ENCODE data around the gene ABCA9. TPM values are rescaled to one million over a fixed set of nuclear protein-coding genes. Genes with fewer than 3 reads are reported as not detected.

The ABCA9 gene
- total and polyA plus RNA-seq, 2 of the 13 experiments (the other 11 are each of a cell fraction or from before 2014, with no cell fraction given) = 0.04 TPM; not detected in 1

GRCh38 chr17:69065113-69065512 lies 4.4 kb upstream of the ABCA9 start:
- H3K4me3 ChIP-seq (replicated peaks in 1 of 3; ENCODE audit: insufficient read depth in 1 of 3, low read depth in 2 of 3, low read length in 3 of 3) = no peak overlapping the region
- no peaks in the 10 kb centered on the region for H3K79me2 ChIP-seq (ENCODE audit: insufficient read depth, low read length)
- peaks cover 33% of the 10 kb centered on the region for H3K4me1 ChIP-seq (ENCODE audit: insufficient read depth, low read length)
- H3K36me3 ChIP-seq (replicated peaks in 1 of 2; ENCODE audit: control insufficient read depth in 1 of 2, insufficient read depth in 2 of 2, low read length in 2 of 2) = no peaks in the 10 kb centered on the region
- H3K27ac ChIP-seq (ENCODE audit: extremely low read length, insufficient read depth, low read length) = no peak overlapping the region
- no peak for TF ChIP-seq SP5 (CRISPR knock-in tag; IDR thresholded peaks at IDR 0.05; ENCODE audit: borderline replicate concordance, low read depth)
- TF ChIP-seq TOPORS (CRISPR knock-in tag; IDR thresholded peaks at IDR 0.05) = no peak
- intact Hi-C loops (cut with micrococcal nuclease; ENCODE audit: unreplicated experiment) (no loop called here), in situ Hi-C loops (cut with HindIII; ENCODE audit: extremely low pct_ligation_motif_present, low pct_unique_long_range_greater_than_20kb) (loop anchor here (25.0 kb wide), 1 partner anchor 278 kb away; no protein-coding TSS in a partner anchor)
- no peak overlapping the region for H3K4me2 ChIP-seq (ENCODE audit: low read depth, low read length)
- ATAC-seq (no peak), FAIRE-seq (no peak), DNase-seq (ENCODE audit: low spot score) (no peak)
- POLR2A ChIA-PET = no interaction called here
- H4K20me1 ChIP-seq (ENCODE audit: insufficient read depth, low read length) = no peaks in the 10 kb centered on the region
- H2AFZ ChIP-seq (ENCODE audit: low read length) = no peak overlapping the region
- CTCF ChIA-PET (ENCODE audit: low intra/inter-chr PET ratio, low total read pairs) = no interaction called here
- BruUV-seq (replicated peaks) = no TSS peak
- no peaks in the 10 kb centered on the region for H3K9me3 ChIP-seq (ENCODE audit: low read length)
- no peak overlapping the region for H3K9ac ChIP-seq (ENCODE audit: insufficient read depth, low read depth, low read length)
- no peaks in the 10 kb centered on the region for H3K27me3 ChIP-seq (ENCODE audit: control insufficient read depth in 1 of 2, insufficient read depth in 2 of 2, low read length in 2 of 2)

- H3K27me3 ChIP-seq (ENCODE audit: control insufficient read depth in 1 of 2, insufficient read depth in 2 of 2, low read length in 2 of 2) = no peaks in the 10 kb centered on the region
- DNase-seq (ENCODE audit: low spot score) (no peak), FAIRE-seq (no peak), ATAC-seq (no peak)
- no TSS peak for BruUV-seq (replicated peaks)
- H3K4me3 ChIP-seq (replicated peaks in 1 of 3; ENCODE audit: insufficient read depth in 1 of 3, low read depth in 2 of 3, low read length in 3 of 3) = no peak overlapping the region
- TF ChIP-seq ZNF274 (CRISPR knock-in tag; IDR thresholded peaks at IDR 0.05) (no peak), ZNF557 (CRISPR knock-in tag; IDR thresholded peaks at IDR 0.05) (no peak), SP1 (IDR thresholded peaks at IDR 0.05) (no peak), SP1 (CRISPR knock-in tag; IDR thresholded peaks at IDR 0.05) (no peak), ZFP41 (CRISPR knock-in tag; IDR thresholded peaks at IDR 0.05; ENCODE audit: borderline replicate concordance) (no peak), ZSCAN22 (CRISPR knock-in tag; IDR thresholded peaks at IDR 0.05) (no peak), ERF (CRISPR knock-in tag; IDR thresholded peaks at IDR 0.05) (no peak), CENPBD1 (CRISPR knock-in tag; IDR thresholded peaks at IDR 0.05; ENCODE audit: borderline replicate concordance, low read depth) (no peak), ZNF703 (CRISPR knock-in tag; IDR thresholded peaks at IDR 0.05; ENCODE audit: borderline replicate concordance) (no peak), MBD4 (IDR thresholded peaks at IDR 0.05; ENCODE audit: borderline replicate concordance, low read length) (no peak)
- TF ChIP-seq, protein P1, sequence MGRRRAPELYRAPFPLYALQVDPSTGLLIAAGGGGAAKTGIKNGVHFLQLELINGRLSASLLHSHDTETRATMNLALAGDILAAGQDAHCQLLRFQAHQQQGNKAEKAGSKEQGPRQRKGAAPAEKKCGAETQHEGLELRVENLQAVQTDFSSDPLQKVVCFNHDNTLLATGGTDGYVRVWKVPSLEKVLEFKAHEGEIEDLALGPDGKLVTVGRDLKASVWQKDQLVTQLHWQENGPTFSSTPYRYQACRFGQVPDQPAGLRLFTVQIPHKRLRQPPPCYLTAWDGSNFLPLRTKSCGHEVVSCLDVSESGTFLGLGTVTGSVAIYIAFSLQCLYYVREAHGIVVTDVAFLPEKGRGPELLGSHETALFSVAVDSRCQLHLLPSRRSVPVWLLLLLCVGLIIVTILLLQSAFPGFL (CRISPR knock-in tag; IDR thresholded peaks at IDR 0.05) = no peak
- TF ChIP-seq, protein P2, sequence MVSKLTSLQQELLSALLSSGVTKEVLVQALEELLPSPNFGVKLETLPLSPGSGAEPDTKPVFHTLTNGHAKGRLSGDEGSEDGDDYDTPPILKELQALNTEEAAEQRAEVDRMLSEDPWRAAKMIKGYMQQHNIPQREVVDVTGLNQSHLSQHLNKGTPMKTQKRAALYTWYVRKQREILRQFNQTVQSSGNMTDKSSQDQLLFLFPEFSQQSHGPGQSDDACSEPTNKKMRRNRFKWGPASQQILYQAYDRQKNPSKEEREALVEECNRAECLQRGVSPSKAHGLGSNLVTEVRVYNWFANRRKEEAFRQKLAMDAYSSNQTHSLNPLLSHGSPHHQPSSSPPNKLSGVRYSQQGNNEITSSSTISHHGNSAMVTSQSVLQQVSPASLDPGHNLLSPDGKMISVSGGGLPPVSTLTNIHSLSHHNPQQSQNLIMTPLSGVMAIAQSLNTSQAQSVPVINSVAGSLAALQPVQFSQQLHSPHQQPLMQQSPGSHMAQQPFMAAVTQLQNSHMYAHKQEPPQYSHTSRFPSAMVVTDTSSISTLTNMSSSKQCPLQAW (CRISPR knock-in tag; IDR thresholded peaks at IDR 0.05) = no peak
- TF ChIP-seq, protein P3, sequence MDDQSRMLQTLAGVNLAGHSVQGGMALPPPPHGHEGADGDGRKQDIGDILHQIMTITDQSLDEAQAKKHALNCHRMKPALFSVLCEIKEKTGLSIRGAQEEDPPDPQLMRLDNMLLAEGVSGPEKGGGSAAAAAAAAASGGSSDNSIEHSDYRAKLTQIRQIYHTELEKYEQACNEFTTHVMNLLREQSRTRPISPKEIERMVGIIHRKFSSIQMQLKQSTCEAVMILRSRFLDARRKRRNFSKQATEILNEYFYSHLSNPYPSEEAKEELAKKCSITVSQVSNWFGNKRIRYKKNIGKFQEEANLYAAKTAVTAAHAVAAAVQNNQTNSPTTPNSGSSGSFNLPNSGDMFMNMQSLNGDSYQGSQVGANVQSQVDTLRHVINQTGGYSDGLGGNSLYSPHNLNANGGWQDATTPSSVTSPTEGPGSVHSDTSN (CRISPR knock-in tag; IDR thresholded peaks at IDR 0.05; ENCODE audit: borderline replicate concordance) = no peak
- H3K79me2 ChIP-seq (ENCODE audit: insufficient read depth, low read length) = no peaks in the 10 kb centered on the region
- H3K27ac ChIP-seq (ENCODE audit: extremely low read length, insufficient read depth, low read length) = no peak overlapping the region
- intact Hi-C loops (cut with micrococcal nuclease; ENCODE audit: unreplicated experiment) (no loop called here), in situ Hi-C loops (cut with HindIII; ENCODE audit: extremely low pct_ligation_motif_present, low pct_unique_long_range_greater_than_20kb) (loop anchor here (25.0 kb wide), 1 partner anchor 277 kb away; no protein-coding TSS in a partner anchor)
- ChIA-PET POLR2A (no interaction called here), CTCF (ENCODE audit: low intra/inter-chr PET ratio, low total read pairs) (no interaction called here)
- WGBS (ENCODE audit: low lambda C conversion rate) = 93% methylated on average over 1 of the region's 1 CpG
- peaks cover 31% of the 10 kb centered on the region for H3K4me1 ChIP-seq (ENCODE audit: insufficient read depth, low read length)
- no peaks in the 10 kb centered on the region for H3K36me3 ChIP-seq (replicated peaks in 1 of 2; ENCODE audit: control insufficient read depth in 1 of 2, insufficient read depth in 2 of 2, low read length in 2 of 2)
- no peak overlapping the region for H3K4me2 ChIP-seq (ENCODE audit: low read depth, low read length)
- H4K20me1 ChIP-seq (ENCODE audit: insufficient read depth, low read length) = no peaks in the 10 kb centered on the region
- no peak overlapping the region for H2AFZ ChIP-seq (ENCODE audit: low read length)
- H3K9me3 ChIP-seq (ENCODE audit: low read length) = no peaks in the 10 kb centered on the region
- no peak overlapping the region for H3K9ac ChIP-seq (ENCODE audit: insufficient read depth, low read depth, low read length)
Measured at GRCh38 chr17:69064476-69064875, 3.7 kb upstream of the ABCA9 start.
